NB4 (cell line): ENCODE measurements around the gene PRICKLE2.

ENCODE experiments used
- MYC ChIP-seq: IDR thresholded peaks from 2 replicates; pipeline ENCODE4 v1.6.1; 2011; ENCODE audit warnings: low read depth, low read length
- POLR2A ChIP-seq: IDR thresholded peaks from 2 replicates; pipeline ENCODE4 v1.6.1; 2011; ENCODE audit warnings: mild to moderate bottlenecking; ENCODE audit not compliant: insufficient read length; ENCODE audit errors: extremely low read depth
- TF ChIP-seq, protein P1 (sequence below): IDR thresholded peaks from one replicate; pipeline ENCODE4 v1.5.1; 2012; ENCODE audit warnings: low read depth, low read length
- TF ChIP-seq, protein P2 (sequence below): IDR thresholded peaks from 2 replicates; pipeline ENCODE4 v1.6.1; 2011; ENCODE audit warnings: low read depth, low read length

DNA sequence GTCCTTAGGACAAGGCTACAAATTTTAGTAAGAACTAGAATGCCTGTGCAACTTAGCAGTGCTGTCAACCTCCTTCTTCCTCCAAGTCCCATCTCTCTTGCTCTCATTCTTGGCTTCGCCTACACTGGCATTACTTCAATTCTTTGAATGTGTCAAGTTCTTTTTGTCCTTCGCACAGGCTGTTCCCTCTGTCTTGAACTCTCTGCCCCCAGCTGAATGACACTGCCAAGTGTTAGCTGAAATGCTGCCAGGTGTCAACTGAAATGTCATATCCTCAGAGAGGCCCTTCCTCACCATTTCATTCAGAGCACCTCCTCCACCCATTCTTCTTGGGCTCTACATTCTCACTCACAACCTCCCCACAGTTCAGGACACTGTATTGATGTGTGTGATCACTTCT, 153.1 kb downstream of the PRICKLE2 start:
- TF ChIP-seq, protein P1, sequence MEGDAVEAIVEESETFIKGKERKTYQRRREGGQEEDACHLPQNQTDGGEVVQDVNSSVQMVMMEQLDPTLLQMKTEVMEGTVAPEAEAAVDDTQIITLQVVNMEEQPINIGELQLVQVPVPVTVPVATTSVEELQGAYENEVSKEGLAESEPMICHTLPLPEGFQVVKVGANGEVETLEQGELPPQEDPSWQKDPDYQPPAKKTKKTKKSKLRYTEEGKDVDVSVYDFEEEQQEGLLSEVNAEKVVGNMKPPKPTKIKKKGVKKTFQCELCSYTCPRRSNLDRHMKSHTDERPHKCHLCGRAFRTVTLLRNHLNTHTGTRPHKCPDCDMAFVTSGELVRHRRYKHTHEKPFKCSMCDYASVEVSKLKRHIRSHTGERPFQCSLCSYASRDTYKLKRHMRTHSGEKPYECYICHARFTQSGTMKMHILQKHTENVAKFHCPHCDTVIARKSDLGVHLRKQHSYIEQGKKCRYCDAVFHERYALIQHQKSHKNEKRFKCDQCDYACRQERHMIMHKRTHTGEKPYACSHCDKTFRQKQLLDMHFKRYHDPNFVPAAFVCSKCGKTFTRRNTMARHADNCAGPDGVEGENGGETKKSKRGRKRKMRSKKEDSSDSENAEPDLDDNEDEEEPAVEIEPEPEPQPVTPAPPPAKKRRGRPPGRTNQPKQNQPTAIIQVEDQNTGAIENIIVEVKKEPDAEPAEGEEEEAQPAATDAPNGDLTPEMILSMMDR: no peak
- no peak for TF ChIP-seq POLR2A
- TF ChIP-seq, protein P2, sequence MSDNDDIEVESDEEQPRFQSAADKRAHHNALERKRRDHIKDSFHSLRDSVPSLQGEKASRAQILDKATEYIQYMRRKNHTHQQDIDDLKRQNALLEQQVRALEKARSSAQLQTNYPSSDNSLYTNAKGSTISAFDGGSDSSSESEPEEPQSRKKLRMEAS: no peak
- TF ChIP-seq MYC: no peak
